Activated CD8-positive, alpha-beta T cell treated with anti-CD3 and anti-CD28 coated beads for 36 hours (primary cell): Measurements from ENCODE around the gene DMRT1. TPM values are rescaled to one million over a fixed set of nuclear protein-coding genes. Genes with fewer than 3 reads are reported as not detected.

ENCODE experiments used
- ATAC-seq: fragments of 200-7000 bp; cut with Tn5 transposase; one replicate; pipeline ENCODE4 v1.10.0; 2021; ENCODE audit warnings: mild to moderate bottlenecking, moderate library complexity
- CTCF ChIA-PET: fragments of 350-600 bp; sonication (Branson Sonifier 250); formaldehyde crosslinking; loops from one replicate; lab custom pipeline; 2021; ENCODE audit warnings: antibody characterized with exemption; lab: Charles Lee
- POLR2A ChIA-PET: fragments of 350-600 bp; sonication (Branson Sonifier 250); formaldehyde crosslinking; loops from one replicate; lab custom pipeline; 2021; ENCODE audit warnings: antibody characterized with exemption; lab: Charles Lee
- DNase-seq: peaks from one replicate; pipeline ENCODE4 v3.0.0-alpha.2; 2020
- H3K27ac Mint-ChIP-seq: one replicate; pipeline ENCODE4 v1.8.0; 2021; ENCODE audit warnings: mild to moderate bottlenecking, mixed read lengths
- H3K27me3 Mint-ChIP-seq: one replicate; pipeline ENCODE4 v1.8.0; 2021; ENCODE audit warnings: mixed read lengths
- H3K36me3 Mint-ChIP-seq: one replicate; pipeline ENCODE4 v1.8.0; 2021; ENCODE audit warnings: low read depth, mixed read lengths
- H3K4me1 Mint-ChIP-seq: one replicate; pipeline ENCODE4 v1.8.0; 2021; ENCODE audit warnings: low read depth, mixed read lengths
- H3K4me3 Mint-ChIP-seq: one replicate; pipeline ENCODE4 v1.8.0; 2021; ENCODE audit warnings: mild to moderate bottlenecking, moderate library complexity, mixed read lengths
- H3K9me3 Mint-ChIP-seq: one replicate; pipeline ENCODE4 v1.8.0; 2021; ENCODE audit warnings: mixed read lengths
- intact Hi-C: fragments of 100-400 bp; cut with micrococcal nuclease; formaldehyde crosslinking; loops from one replicate; pipeline ENCODE4 v1.10.0; 2022
- total RNA-seq, 2 experiments: library from RNA; stranded (reverse); gene quantifications; one replicate each; pipeline ENCODE4 v1.2.3, GENCODE V29; 2021
- TF ChIP-seq, protein P1 (sequence below): fragments of 200-600 bp; IDR thresholded peaks from one replicate; pipeline ENCODE4 v1.8.0; 2022; ENCODE audit warnings: antibody characterized with exemption, mild to moderate bottlenecking

The DMRT1 gene
- total RNA-seq, 2 experiments from 2014 or later = not detected

DNA sequence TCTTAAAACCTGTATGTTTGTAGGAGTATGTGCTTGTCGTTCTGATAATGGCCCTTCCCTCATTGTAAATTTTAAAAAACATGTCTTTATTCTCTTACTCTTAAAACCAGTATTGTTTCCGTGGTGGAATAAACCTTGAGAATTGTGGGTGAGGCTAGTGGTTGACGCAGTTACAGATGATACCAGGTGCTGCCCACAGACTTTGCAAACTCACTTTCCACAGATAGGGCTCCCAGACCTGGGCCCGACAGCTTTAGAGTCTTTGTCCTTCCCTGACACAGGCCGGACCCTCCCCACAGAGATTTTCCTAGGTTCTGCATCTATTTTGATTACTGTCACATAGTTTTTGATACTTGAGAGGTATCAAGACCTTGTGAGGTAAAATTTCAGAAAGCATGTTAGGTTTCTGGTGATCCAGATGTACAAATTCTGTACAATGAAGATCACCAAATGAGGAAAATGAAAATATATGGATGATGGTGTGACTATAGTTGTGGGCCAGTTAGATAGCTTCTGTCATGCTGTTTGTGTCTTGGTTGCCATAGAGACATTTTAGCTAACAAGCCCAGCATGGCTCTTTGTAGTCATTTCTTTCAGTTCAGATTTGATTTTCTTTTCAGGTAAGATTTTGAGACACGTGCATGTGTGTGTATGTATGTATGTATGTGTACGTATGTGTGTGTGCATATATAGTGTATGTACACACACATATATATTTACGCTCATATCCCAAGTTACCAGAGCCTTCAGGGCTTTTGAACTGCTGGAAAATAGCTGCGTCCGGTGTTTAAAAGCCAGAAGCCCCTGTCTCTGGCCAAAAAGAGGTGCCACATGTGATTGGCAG is 33.8 kb downstream of the DMRT1 start:
- CTCF ChIA-PET = interaction anchor here (1.7 kb wide), 1 partner anchor 18 kb away, joined by 6 read pairs; no protein-coding TSS in a partner anchor
- ATAC-seq = peak; percentile 20
- peaks cover 5% of the 10 kb centered on the region for H3K4me1 Mint-ChIP-seq

DNA sequence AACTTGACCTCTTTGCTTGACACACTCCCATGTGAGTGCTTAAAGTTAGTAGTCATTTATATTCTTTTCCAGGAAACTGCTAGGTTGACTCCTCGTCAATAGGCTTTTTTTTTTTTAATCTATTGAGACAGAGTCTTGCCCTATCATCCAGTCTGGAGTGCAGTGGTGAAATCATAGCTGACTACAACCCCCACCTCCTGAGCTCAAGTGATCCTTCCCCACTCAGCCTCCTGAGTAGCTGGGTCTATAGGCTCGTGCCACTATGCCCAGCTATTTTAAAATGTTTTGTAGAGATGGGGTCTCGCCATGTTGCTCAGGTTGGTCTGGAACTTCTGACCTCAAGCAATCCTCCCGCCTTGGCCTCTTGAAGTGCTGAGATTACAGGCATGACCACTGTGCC is 34.9 kb downstream of the DMRT1 start:
- H3K9me3 Mint-ChIP-seq = no peaks in the 10 kb centered on the region
- H3K27ac Mint-ChIP-seq = no peak overlapping the region
- DNase-seq (no peak), ATAC-seq (no peak)
- ChIA-PET POLR2A (no interaction called here), CTCF (interaction anchor here (0.9 to 1.7 kb wide), 3 partner anchors 9 to 21 kb away, joined by 3 to 6 read pairs (median 3); no protein-coding TSS in a partner anchor)
- no peaks in the 10 kb centered on the region for H3K36me3 Mint-ChIP-seq
- H3K4me1 Mint-ChIP-seq = peaks cover 13% of the 10 kb centered on the region
- H3K27me3 Mint-ChIP-seq = peaks cover 34% of the 10 kb centered on the region
- intact Hi-C loops = no loop called here
- TF ChIP-seq, protein P1, sequence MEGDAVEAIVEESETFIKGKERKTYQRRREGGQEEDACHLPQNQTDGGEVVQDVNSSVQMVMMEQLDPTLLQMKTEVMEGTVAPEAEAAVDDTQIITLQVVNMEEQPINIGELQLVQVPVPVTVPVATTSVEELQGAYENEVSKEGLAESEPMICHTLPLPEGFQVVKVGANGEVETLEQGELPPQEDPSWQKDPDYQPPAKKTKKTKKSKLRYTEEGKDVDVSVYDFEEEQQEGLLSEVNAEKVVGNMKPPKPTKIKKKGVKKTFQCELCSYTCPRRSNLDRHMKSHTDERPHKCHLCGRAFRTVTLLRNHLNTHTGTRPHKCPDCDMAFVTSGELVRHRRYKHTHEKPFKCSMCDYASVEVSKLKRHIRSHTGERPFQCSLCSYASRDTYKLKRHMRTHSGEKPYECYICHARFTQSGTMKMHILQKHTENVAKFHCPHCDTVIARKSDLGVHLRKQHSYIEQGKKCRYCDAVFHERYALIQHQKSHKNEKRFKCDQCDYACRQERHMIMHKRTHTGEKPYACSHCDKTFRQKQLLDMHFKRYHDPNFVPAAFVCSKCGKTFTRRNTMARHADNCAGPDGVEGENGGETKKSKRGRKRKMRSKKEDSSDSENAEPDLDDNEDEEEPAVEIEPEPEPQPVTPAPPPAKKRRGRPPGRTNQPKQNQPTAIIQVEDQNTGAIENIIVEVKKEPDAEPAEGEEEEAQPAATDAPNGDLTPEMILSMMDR = no peak
- no peak overlapping the region for H3K4me3 Mint-ChIP-seq

More for the DNA sequence above, 33.8 kb downstream of the DMRT1 start:
- no peaks in the 10 kb centered on the region for H3K9me3 Mint-ChIP-seq
- intact Hi-C loops = no loop called here
- H3K36me3 Mint-ChIP-seq = no peaks in the 10 kb centered on the region
- peaks cover 30% of the 10 kb centered on the region for H3K27me3 Mint-ChIP-seq
- TF ChIP-seq, protein P1 = no peak
- no peak overlapping the region for H3K27ac Mint-ChIP-seq
- POLR2A ChIA-PET = no interaction called here
- H3K4me3 Mint-ChIP-seq = no peak overlapping the region
- peak; percentile 7 for DNase-seq

DNA sequence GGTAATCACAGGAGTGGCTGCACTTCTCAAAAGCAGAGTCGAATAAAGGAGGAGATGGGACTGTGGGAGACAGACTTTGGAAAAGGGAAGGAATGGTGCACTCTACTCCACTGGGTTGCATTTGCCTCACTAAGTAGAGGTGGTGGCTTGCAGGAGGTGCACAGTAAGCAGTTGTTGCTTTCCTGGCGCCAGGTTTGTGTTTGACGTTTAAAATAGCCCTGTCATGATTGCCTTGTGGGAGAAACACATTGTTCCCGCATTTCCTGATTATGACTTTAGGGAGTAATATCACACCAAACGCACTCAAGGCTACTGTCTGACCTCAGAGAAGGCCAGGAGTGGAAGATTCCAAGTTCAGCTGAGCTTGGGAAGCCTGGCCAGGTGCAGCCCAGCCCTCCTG is 36.7 kb downstream of the DMRT1 start:
- ChIA-PET CTCF (interaction anchor here (1.3 kb wide), 1 partner anchor 119 kb away, joined by 4 read pairs; no protein-coding TSS in a partner anchor), POLR2A (no interaction called here)
- Mint-ChIP-seq H3K27me3 (peaks cover 44% of the 10 kb centered on the region), H3K4me3 (no peak overlapping the region), H3K36me3 (no peaks in the 10 kb centered on the region), H3K27ac (no peak overlapping the region), H3K9me3 (no peaks in the 10 kb centered on the region), H3K4me1 (peaks cover 17% of the 10 kb centered on the region)
- intact Hi-C loops = no loop called here
- DNase-seq = no peak
- no peak for ATAC-seq
- TF ChIP-seq, protein P1 = no peak

DNA sequence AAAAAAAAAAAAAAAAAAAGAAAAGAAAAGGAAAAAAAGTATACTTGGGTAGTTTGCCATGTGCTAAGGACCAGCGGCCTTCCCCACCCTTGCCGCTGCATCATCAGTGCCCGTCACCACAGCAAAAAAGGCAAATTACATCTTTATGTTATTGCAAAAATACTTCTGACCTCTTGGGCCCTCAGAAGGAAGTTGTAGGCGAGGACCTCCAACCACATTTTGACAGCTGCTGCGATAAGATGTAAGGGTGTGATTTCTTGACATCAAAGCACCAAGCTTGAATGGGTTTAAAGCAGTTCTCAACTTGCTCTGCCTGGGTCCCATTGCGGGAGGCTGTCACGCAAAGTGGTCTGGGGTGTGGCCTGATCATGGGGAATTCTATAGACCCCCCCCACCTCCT is 39.2 kb downstream of the DMRT1 start:
- H3K27ac Mint-ChIP-seq = no peak overlapping the region
- intact Hi-C loops = no loop called here
- peak; percentile 89 for ATAC-seq
- H3K9me3 Mint-ChIP-seq = no peaks in the 10 kb centered on the region
- ChIA-PET CTCF (interaction anchor here (2.2 kb wide), 2 partner anchors 13 to 129 kb away, joined by 7 read pairs; no protein-coding TSS in a partner anchor), POLR2A (no interaction called here)
- TF ChIP-seq, protein P1 = no peak
- peak; percentile 54 for DNase-seq
- H3K4me3 Mint-ChIP-seq = no peak overlapping the region
- peaks cover 12% of the 10 kb centered on the region for H3K4me1 Mint-ChIP-seq
- H3K36me3 Mint-ChIP-seq = no peaks in the 10 kb centered on the region
- peaks cover 38% of the 10 kb centered on the region for H3K27me3 Mint-ChIP-seq

DNA sequence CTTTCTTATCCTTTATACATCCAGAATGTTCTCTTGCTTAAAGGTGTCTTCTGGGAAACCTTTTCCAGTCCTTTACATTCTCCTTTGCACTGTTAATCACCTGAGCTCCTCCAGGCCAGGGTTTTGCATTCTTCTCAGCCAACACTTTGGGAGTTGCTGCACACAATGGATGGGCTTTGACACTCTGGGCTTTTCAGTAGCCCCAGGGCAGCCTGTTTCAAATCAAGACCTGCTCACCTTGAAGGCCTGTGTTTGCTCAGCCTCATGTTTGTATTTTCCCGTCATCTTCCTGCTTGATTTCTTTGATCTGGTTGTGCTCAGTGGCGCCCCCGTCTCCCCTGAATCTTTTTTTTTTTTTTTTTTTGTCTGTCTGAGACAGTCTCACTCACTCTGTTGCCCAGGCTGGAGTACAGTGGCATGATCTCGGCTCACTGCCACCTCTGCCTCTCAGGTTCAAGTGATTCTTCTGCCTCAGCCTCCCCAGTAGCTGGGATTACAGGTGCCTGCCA is 41.0 kb downstream of the DMRT1 start:
- intact Hi-C loops = no loop called here
- Mint-ChIP-seq H3K27ac (no peak overlapping the region), H3K27me3 (peaks cover 33% of the 10 kb centered on the region), H3K9me3 (no peaks in the 10 kb centered on the region), H3K4me3 (no peak overlapping the region), H3K4me1 (peaks cover 12% of the 10 kb centered on the region), H3K36me3 (no peaks in the 10 kb centered on the region)
- POLR2A ChIA-PET = no interaction called here
- peak; percentile 8 for DNase-seq
- TF ChIP-seq, protein P1 = no peak
- ATAC-seq = no peak
- CTCF ChIA-PET = interaction anchor here (1.0 kb wide), 1 partner anchor 129 kb away, joined by 4 read pairs; no protein-coding TSS in a partner anchor
